ENCODE data around the gene CLEC4G.

- TF ChIP-seq, protein P1, sequence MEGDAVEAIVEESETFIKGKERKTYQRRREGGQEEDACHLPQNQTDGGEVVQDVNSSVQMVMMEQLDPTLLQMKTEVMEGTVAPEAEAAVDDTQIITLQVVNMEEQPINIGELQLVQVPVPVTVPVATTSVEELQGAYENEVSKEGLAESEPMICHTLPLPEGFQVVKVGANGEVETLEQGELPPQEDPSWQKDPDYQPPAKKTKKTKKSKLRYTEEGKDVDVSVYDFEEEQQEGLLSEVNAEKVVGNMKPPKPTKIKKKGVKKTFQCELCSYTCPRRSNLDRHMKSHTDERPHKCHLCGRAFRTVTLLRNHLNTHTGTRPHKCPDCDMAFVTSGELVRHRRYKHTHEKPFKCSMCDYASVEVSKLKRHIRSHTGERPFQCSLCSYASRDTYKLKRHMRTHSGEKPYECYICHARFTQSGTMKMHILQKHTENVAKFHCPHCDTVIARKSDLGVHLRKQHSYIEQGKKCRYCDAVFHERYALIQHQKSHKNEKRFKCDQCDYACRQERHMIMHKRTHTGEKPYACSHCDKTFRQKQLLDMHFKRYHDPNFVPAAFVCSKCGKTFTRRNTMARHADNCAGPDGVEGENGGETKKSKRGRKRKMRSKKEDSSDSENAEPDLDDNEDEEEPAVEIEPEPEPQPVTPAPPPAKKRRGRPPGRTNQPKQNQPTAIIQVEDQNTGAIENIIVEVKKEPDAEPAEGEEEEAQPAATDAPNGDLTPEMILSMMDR (IDR thresholded peaks at IDR 0.05; ENCODE audit: insufficient read depth, low read length, poor library complexity, severe bottlenecking): no peak
- no peak for TF ChIP-seq EZH2phosphoT487 (conservative IDR thresholded peaks at IDR 0.05; ENCODE audit: low read length)
Measured at GRCh38 chr19:7731615-7732014, 295 bp downstream of the CLEC4G start.

Data from SU-DHL-6 (cell line).